ENCODE measurements around the gene OXGR1. TPM values are rescaled to one million over a fixed set of nuclear protein-coding genes. Genes with fewer than 3 reads are reported as not detected.
"Not testable (repeated sequence)": the region's sequence is repeated elsewhere in the genome, so short reads cannot be mapped to it uniquely, and the experiment has no call there.

Gene OXGR1
- polyA plus RNA-seq, 5 donors = 0.27 to 0.71 (median 0.36) TPM

- DNase-seq = no peak
These were observed 11.5 kb upstream of the OXGR1 start for GRCh38 chr13:97005625-97006262.

- DNase-seq = no peak
These were observed 10.6 kb upstream of the OXGR1 start for GRCh38 chr13:97004886-97005285.

GRCh38 chr13:97004096-97004876 lies 10.0 kb upstream of the OXGR1 start:
- DNase-seq = no peak

- DNase-seq = no peak
These were observed 8.8 kb upstream of the OXGR1 start for GRCh38 chr13:97003071-97003470.

GRCh38 chr13:97002581-97002980 lies 8.3 kb upstream of the OXGR1 start:
- DNase-seq = no peak

- no peak for DNase-seq
These were observed 7.4 kb upstream of the OXGR1 start for GRCh38 chr13:97001636-97002035.

GRCh38 chr13:97000295-97000925 lies 6.1 kb upstream of the OXGR1 start:
- DNase-seq = no peak

GRCh38 chr13:96999091-96999490 lies 4.8 kb upstream of the OXGR1 start:
- DNase-seq = no peak

GRCh38 chr13:96998051-96998450 lies 3.8 kb upstream of the OXGR1 start:
- no peak for DNase-seq

- no peak for DNase-seq
These were observed 2.6 kb upstream of the OXGR1 start for GRCh38 chr13:96996886-96997285.

- DNase-seq = no peak
These were observed 1.8 kb upstream of the OXGR1 start for GRCh38 chr13:96996107-96996506.

GRCh38 chr13:96994858-96995243 lies 575 bp upstream of the OXGR1 start:
- DNase-seq = peak in 1 of 2 donors; percentile 3

- peak; percentile 15 to 41 for DNase-seq
These were observed 651 bp downstream of the OXGR1 start for GRCh38 chr13:96993634-96994016.

GRCh38 chr13:96992633-96993032 lies 1.6 kb downstream of the OXGR1 start:
- no peak for DNase-seq

- no peak for DNase-seq
These were observed 3.2 kb downstream of the OXGR1 start for GRCh38 chr13:96991072-96991471.

GRCh38 chr13:96988441-96988840 lies 5.8 kb downstream of the OXGR1 start:
- DNase-seq = no peak

GRCh38 chr13:96984051-96984508 lies 10.2 kb downstream of the OXGR1 start:
- DNase-seq = peak; percentile 46 to 61

- DNase-seq = no peak
These were observed 11.6 kb downstream of the OXGR1 start for GRCh38 chr13:96982672-96983071.

- DNase-seq = not testable (repeated sequence)
These were observed 14.4 kb downstream of the OXGR1 start for GRCh38 chr13:96979861-96980260.

- DNase-seq = no peak
These were observed 26.2 kb downstream of the OXGR1 start for GRCh38 chr13:96968027-96968426.

GRCh38 chr13:96967248-96967745 lies 27.0 kb downstream of the OXGR1 start:
- no peak for DNase-seq

- DNase-seq = no peak
These were observed 27.7 kb downstream of the OXGR1 start for GRCh38 chr13:96966415-96967102.
